Measurements from ENCODE around the gene TAF10. TPM values are rescaled to one million over a fixed set of nuclear protein-coding genes. Genes with fewer than 3 reads are reported as not detected.

The TAF10 gene
- total RNA-seq, 1 experiment from 2014 or later: 187 TPM

DNA sequence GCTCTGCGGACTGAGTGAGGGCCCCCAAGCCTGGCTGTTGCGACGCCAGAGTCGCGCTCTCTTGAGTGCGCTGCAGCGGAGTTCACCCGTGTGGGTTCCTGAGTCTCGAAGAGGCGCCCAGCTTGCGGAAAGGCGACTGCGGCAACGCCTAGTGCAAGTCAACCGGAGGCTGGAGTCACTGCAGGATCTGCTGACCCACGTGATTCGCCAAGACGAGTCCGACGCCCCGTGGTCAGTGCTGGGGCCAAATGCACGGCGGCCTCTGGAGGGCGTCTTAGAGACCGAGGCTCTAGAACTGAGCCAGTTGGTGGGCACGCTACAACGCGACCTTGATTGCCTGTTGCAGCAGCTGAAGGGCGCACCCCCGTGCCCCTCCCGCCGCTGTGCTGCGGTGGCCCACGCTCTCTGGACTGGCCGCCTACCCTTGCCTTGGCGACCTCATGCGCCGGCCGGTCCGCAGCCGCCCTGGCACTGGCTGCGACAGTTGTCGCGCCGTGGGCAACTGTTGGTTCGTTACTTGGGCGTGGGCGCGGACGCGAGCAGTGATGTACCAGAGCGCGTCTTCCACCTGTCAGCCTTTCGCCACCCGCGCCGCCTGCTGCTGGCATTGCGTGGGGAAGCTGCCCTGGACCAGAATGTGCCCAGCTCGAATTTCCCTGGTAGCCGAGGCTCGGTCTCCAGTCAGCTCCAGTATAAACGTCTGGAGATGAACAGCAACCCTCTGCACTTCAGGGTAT lies 41.2 kb downstream of the TAF10 start:
- no TSS peak for BruUV-seq (replicated peaks)
- CTCF ChIA-PET: interaction anchor here (0.6 kb wide), 1 partner anchor 1032 kb away, joined by 3 read pairs; no protein-coding TSS in a partner anchor
- Mint-ChIP-seq H3K4me3 (ENCODE audit: low read depth, unreplicated experiment) (no peak overlapping the region), H3K27me3 (ENCODE audit: unreplicated experiment) (no peaks in the 10 kb centered on the region), H3K4me1 (ENCODE audit: low read depth, unreplicated experiment) (no peaks in the 10 kb centered on the region), H3K27ac (ENCODE audit: unreplicated experiment) (no peak overlapping the region), H3K9me3 (ENCODE audit: low read depth, unreplicated experiment) (no peaks in the 10 kb centered on the region), H3K36me3 (ENCODE audit: insufficient read depth, unreplicated experiment) (peaks cover 21% of the 10 kb centered on the region)
- TF ChIP-seq, protein P1, sequence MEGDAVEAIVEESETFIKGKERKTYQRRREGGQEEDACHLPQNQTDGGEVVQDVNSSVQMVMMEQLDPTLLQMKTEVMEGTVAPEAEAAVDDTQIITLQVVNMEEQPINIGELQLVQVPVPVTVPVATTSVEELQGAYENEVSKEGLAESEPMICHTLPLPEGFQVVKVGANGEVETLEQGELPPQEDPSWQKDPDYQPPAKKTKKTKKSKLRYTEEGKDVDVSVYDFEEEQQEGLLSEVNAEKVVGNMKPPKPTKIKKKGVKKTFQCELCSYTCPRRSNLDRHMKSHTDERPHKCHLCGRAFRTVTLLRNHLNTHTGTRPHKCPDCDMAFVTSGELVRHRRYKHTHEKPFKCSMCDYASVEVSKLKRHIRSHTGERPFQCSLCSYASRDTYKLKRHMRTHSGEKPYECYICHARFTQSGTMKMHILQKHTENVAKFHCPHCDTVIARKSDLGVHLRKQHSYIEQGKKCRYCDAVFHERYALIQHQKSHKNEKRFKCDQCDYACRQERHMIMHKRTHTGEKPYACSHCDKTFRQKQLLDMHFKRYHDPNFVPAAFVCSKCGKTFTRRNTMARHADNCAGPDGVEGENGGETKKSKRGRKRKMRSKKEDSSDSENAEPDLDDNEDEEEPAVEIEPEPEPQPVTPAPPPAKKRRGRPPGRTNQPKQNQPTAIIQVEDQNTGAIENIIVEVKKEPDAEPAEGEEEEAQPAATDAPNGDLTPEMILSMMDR (IDR thresholded peaks at IDR 0.05; ENCODE audit: unreplicated experiment): no peak
- DNase-seq: no peak
- intact Hi-C loops (cut with micrococcal nuclease; ENCODE audit: unreplicated experiment): no loop called here

DNA sequence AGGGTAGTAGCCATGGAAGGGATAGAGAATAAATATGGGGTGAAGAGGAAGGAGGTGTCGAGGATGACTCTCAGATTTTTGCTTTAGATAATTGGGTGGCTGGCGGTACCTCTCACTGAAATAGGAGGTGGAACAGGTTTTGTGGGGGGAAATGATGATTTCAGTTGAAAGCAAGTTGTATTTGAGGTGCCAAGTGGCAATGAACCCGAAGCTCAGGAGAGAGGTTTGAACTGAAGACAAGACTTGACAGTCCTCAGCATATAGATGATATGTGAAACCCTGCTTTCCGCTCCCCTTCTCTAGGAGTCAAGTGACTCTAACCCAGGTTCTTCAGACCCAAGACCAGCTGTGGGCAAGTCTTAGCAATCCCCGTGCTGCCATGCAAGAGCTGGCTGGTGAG lies 42.3 kb downstream of the TAF10 start:
- no peaks in the 10 kb centered on the region for H3K4me1 Mint-ChIP-seq (ENCODE audit: low read depth, unreplicated experiment)
- TF ChIP-seq, protein P1 (IDR thresholded peaks at IDR 0.05; ENCODE audit: unreplicated experiment): no peak
- no peak overlapping the region for H3K27ac Mint-ChIP-seq (ENCODE audit: unreplicated experiment)
- CTCF ChIA-PET: interaction anchor here (0.9 kb wide), 1 partner anchor 18 kb away, joined by 3 read pairs; no protein-coding TSS in a partner anchor
- no peaks in the 10 kb centered on the region for H3K27me3 Mint-ChIP-seq (ENCODE audit: unreplicated experiment)
- no peaks in the 10 kb centered on the region for H3K9me3 Mint-ChIP-seq (ENCODE audit: low read depth, unreplicated experiment)
- no peak for DNase-seq
- no TSS peak for BruUV-seq (replicated peaks)
- no peak overlapping the region for H3K4me3 Mint-ChIP-seq (ENCODE audit: low read depth, unreplicated experiment)
- H3K36me3 Mint-ChIP-seq (ENCODE audit: insufficient read depth, unreplicated experiment): peaks cover 21% of the 10 kb centered on the region
- intact Hi-C loops (cut with micrococcal nuclease; ENCODE audit: unreplicated experiment): no loop called here

DNA sequence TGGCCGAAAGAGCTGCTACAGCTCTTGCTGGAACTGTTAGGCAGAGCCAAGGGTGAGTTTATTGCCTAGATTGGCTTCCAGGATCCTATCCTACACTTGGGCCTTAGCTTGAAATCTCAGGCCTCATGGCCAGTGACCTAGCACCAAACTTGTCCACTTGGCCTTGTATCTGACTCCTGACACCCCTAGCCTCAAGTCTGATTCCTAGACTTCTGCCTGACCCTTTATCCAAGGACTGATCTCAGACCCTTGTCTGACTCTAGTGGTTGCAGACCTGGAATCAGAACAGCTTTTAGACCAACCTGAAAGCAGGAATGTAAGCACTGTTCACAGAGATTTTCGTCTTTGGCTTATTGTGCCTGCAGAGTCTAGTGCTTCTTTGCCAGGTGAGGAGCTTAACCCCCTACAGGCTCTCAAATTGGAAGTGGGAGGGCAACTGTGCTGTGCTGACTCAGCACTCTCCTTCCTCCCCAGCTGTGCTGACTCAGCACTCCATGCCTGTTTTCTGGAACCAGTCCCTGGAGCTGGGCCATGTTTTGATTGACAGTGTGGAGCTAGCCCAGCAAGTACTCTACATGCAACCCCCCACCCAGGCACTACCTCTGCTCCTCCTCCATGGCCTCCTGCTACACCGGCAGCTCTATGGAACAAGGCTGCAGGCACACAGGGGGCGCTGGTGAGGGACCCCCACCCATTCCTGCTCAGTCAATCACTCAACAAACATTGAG lies 43.7 kb downstream of the TAF10 start:
- Mint-ChIP-seq H3K27ac (ENCODE audit: unreplicated experiment) (no peak overlapping the region), H3K9me3 (ENCODE audit: low read depth, unreplicated experiment) (no peaks in the 10 kb centered on the region), H3K36me3 (ENCODE audit: insufficient read depth, unreplicated experiment) (peaks cover 21% of the 10 kb centered on the region), H3K4me1 (ENCODE audit: low read depth, unreplicated experiment) (no peaks in the 10 kb centered on the region), H3K4me3 (ENCODE audit: low read depth, unreplicated experiment) (no peak overlapping the region), H3K27me3 (ENCODE audit: unreplicated experiment) (no peaks in the 10 kb centered on the region)
- CTCF ChIA-PET: interaction anchor here (0.5 kb wide), 1 partner anchor 88 kb away, joined by 3 read pairs; no protein-coding TSS in a partner anchor
- DNase-seq: no peak
- TF ChIP-seq, protein P1 (IDR thresholded peaks at IDR 0.05; ENCODE audit: unreplicated experiment): no peak
- no TSS peak for BruUV-seq (replicated peaks)
- intact Hi-C loops (cut with micrococcal nuclease; ENCODE audit: unreplicated experiment): no loop called here

DNA sequence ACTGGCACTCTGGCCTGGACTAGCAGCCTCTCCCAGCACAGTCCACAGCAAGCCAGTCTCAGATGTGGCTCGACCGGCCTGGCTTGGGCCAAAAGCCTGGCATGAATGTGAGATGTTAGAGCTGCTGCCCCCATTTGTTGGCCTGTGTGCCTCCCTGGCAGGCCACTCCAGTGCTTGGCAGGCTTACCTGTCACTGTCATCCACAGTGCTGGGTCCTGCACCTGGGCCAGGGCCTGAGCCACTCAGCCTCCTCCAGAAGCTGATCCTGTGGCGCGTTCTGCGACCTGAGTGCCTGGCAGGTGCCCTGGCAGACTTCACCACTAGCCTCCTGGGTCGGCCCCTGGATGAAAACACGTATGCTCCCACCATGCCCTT lies 44.7 kb downstream of the TAF10 start:
- BruUV-seq (replicated peaks): no TSS peak
- H3K9me3 Mint-ChIP-seq (ENCODE audit: low read depth, unreplicated experiment): no peaks in the 10 kb centered on the region
- no peaks in the 10 kb centered on the region for H3K27me3 Mint-ChIP-seq (ENCODE audit: unreplicated experiment)
- TF ChIP-seq, protein P1 (IDR thresholded peaks at IDR 0.05; ENCODE audit: unreplicated experiment): no peak
- CTCF ChIA-PET: no interaction called here
- intact Hi-C loops (cut with micrococcal nuclease; ENCODE audit: unreplicated experiment): no loop called here
- H3K27ac Mint-ChIP-seq (ENCODE audit: unreplicated experiment): no peak overlapping the region
- H3K36me3 Mint-ChIP-seq (ENCODE audit: insufficient read depth, unreplicated experiment): peaks cover 21% of the 10 kb centered on the region
- H3K4me3 Mint-ChIP-seq (ENCODE audit: low read depth, unreplicated experiment): no peak overlapping the region
- H3K4me1 Mint-ChIP-seq (ENCODE audit: low read depth, unreplicated experiment): no peaks in the 10 kb centered on the region
- DNase-seq: no peak

All from Calu3 (cell line).